Thymus (tissue), 11 donors: ENCODE measurements around the gene LCE1B. TPM values are rescaled to one million over a fixed set of nuclear protein-coding genes. Genes with fewer than 3 reads are reported as not detected.

Experiments used
- DNase-seq, 9 donors: peaks; one replicate each; pipeline ENCODE4 v3.0.0-alpha.2; 2013; ENCODE audit warnings: low spot score in 9 of 9, low read depth in 6 of 9, missing footprints in 1 of 9
- H3K27ac ChIP-seq, 2 donors: one replicate each; pipeline ENCODE4 v1.5.1; 2013; ENCODE audit warnings: control low read depth in 1 of 2, low read depth in 1 of 2, low read length in 1 of 2, mild to moderate bottlenecking in 1 of 2, moderate library complexity in 1 of 2
- H3K27me3 ChIP-seq, 2 donors: one replicate each; pipeline ENCODE4 v1.5.1; 2013; ENCODE audit warnings: low read length in 1 of 2; ENCODE audit not compliant: control insufficient read depth in 2 of 2, insufficient read depth in 1 of 2
- H3K36me3 ChIP-seq, 2 donors: one replicate each; pipeline ENCODE4 v1.5.1; 2013; ENCODE audit warnings: low read length in 1 of 2, mild to moderate bottlenecking in 1 of 2, moderate library complexity in 1 of 2; ENCODE audit not compliant: control insufficient read depth in 2 of 2, insufficient read depth in 2 of 2
- H3K4me1 ChIP-seq, 2 donors: one replicate each; pipeline ENCODE4 v1.5.1; 2013; ENCODE audit warnings: low read length in 2 of 2; ENCODE audit not compliant: control insufficient read depth in 2 of 2, insufficient read depth in 2 of 2
- H3K4me3 ChIP-seq, 2 donors: one replicate each; pipeline ENCODE4 v1.5.1; 2013; ENCODE audit warnings: low read length in 2 of 2, control low read depth in 1 of 2, mild to moderate bottlenecking in 1 of 2
- H3K9me3 ChIP-seq, 2 donors: one replicate each; pipeline ENCODE4 v1.5.1; 2013; ENCODE audit warnings: low read length in 1 of 2, mild to moderate bottlenecking in 1 of 2; ENCODE audit not compliant: control insufficient read depth in 2 of 2, insufficient read depth in 1 of 2
- WGBS: extraction: QIAGEN DNeasy Blood & Tissue Kit; methylation state at CpG from one replicate; pipeline ENCODE4 v1.1.7; 2013; 5-methylcytosine and 5-hydroxymethylcytosine counted together
- polyA plus RNA-seq: library from polyadenylated mRNA; stranded (reverse); fragments of 200-250 nt; gene quantifications from one replicate; pipeline ENCODE4 v1.2.3, GENCODE V29; 2013
- total RNA-seq: library from RNA; stranded (reverse); fragments of 120-200 nt; gene quantifications from one replicate; pipeline ENCODE4 v1.2.4, GENCODE V29; 2013
- donor health status: healthy.

The LCE1B gene
- total and polyA plus RNA-seq, 2 donors, result 0.68 TPM; not detected in 1

GRCh38 chr1:152855661-152856060, 43.9 kb downstream of the LCE1B start:
- H3K36me3 ChIP-seq, result no peaks in the 10 kb centered on the region
- H3K27me3 ChIP-seq, result no peaks in the 10 kb centered on the region
- H3K27ac ChIP-seq, result no peak overlapping the region
- no peak overlapping the region for H3K4me3 ChIP-seq
- no peaks in the 10 kb centered on the region for H3K4me1 ChIP-seq
- 73% methylated on average over 2 of the region's 2 CpGs for WGBS
- no peak for DNase-seq
- H3K9me3 ChIP-seq, result no peaks in the 10 kb centered on the region

DNA sequence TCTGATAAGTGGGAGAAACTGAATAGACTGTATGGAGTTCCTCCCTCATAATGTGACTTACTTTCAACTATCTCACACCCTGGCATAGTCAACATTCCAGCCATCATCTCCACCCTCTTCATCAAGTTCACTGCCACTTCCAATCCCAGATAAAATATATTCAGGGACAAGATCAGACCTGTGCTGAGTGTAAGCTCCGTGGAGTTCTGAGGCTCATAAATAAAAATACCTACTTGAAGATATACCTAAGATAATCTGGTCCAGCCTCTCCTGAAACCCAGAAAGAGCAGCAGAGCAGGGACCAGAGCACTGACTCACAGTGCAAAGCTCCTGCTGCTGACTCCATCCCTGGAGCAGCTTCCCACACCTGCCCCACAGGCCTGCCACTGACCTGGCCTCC, 46.3 kb downstream of the LCE1B start:
- no peak overlapping the region for H3K27ac ChIP-seq
- H3K27me3 ChIP-seq, result no peaks in the 10 kb centered on the region
- DNase-seq, result no peak
- no peaks in the 10 kb centered on the region for H3K36me3 ChIP-seq
- no peaks in the 10 kb centered on the region for H3K4me1 ChIP-seq
- H3K4me3 ChIP-seq, result no peak overlapping the region
- H3K9me3 ChIP-seq, result no peaks in the 10 kb centered on the region
- WGBS, result 88% methylated on average over 1 of the region's 1 CpG

DNA sequence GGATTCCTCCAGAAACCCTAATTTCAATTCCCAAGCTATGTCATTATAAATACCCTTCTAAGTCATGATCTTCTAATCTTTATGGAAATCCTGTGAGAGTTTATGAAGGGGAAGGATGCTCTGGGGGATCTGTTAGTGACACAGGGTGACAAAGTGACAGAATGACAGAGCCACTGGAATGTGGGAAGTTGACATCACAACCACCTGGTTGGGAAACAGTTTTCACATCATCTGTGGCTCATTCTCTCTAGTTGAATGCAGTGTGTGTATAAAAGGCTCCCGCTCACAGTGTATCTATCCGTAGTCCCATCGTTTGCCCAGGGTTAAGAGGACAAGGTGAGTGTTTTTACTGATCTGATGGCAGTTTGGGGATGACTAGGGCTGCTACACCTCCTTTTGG, 47.9 kb downstream of the LCE1B start, which contains the start of gene LCE7A:
LCE7A (plus strand) TSS at position 301 of the 400 bp plus-strand sequence. CDS start 702 bp downstream, outside the sequence.
- WGBS, result 93% methylated on average over 3 of the region's 3 CpGs
- DNase-seq, result no peak
- H3K27me3 ChIP-seq, result no peaks in the 10 kb centered on the region
- no peak within 1 kb of the TSS for H3K27ac ChIP-seq
- no peak within 1 kb of the TSS for H3K4me3 ChIP-seq
- no peaks in the 10 kb centered on the region for H3K9me3 ChIP-seq
- H3K4me1 ChIP-seq, result no peaks in the 10 kb centered on the region
- no peaks in the 10 kb centered on the region for H3K36me3 ChIP-seq

GRCh38 chr1:152860129-152860528, 48.4 kb downstream of the LCE1B start:
- H3K4me3 ChIP-seq, result no peak overlapping the region
- H3K9me3 ChIP-seq, result no peaks in the 10 kb centered on the region
- DNase-seq, result no peak
- H3K36me3 ChIP-seq, result no peaks in the 10 kb centered on the region
- no peak overlapping the region for H3K27ac ChIP-seq
- WGBS, result 79% methylated on average over 3 of the region's 3 CpGs
- H3K4me1 ChIP-seq, result no peaks in the 10 kb centered on the region
- no peaks in the 10 kb centered on the region for H3K27me3 ChIP-seq

DNA sequence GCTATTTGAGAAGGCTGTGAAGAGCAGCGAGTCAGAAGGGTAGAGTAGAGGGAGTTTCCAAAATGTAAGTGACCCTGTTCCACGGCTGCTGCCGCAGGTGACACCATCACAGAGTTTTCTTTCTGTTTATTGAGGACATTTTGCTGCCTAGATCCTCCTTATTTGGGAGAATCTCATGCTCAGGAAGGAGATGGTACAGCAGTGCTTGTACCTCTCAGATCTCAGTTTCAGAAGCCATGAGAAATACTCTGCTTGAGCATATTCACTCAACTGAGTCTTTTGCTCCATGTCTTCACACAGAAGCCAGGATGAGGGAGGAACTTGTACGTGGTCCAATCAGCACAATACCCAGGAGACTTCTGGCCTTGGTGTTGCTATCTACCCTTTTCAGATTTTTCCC, 49.6 kb downstream of the LCE1B start:
- Histone ChIP-seq H3K4me3 (no peak overlapping the region), H3K27ac (no peak overlapping the region), H3K36me3 (no peaks in the 10 kb centered on the region), H3K9me3 (no peaks in the 10 kb centered on the region), H3K27me3 (no peaks in the 10 kb centered on the region), H3K4me1 (no peaks in the 10 kb centered on the region)
- WGBS, result 84% methylated on average over 4 of the region's 4 CpGs
- DNase-seq, result no peak

Other genes starting within 250 kb of the LCE1B start
- not detected for gene LCE3E, start 245.2 kb upstream of the LCE1B start, total RNA-seq
- 6.2 TPM for gene LCE3E, start 245.2 kb upstream of the LCE1B start, polyA plus RNA-seq
- not detected for gene LCE3D, start 231.5 kb upstream of the LCE1B start, total RNA-seq
- gene LCE3D, start 231.5 kb upstream of the LCE1B start, polyA plus RNA-seq, result 15.7 TPM
- gene LCE3C, start 211.7 kb upstream of the LCE1B start, total RNA-seq, result not detected
- gene LCE3C, start 211.7 kb upstream of the LCE1B start, polyA plus RNA-seq, result 0.66 TPM
- not detected for gene LCE3B, start 198.2 kb upstream of the LCE1B start, total RNA-seq
- gene LCE3B, start 198.2 kb upstream of the LCE1B start, polyA plus RNA-seq, result not detected
- not detected for gene LCE3A, start 188.9 kb upstream of the LCE1B start, total RNA-seq
- not detected for gene LCE3A, start 188.9 kb upstream of the LCE1B start, polyA plus RNA-seq
- gene LCE2D, start 148.6 kb upstream of the LCE1B start, total RNA-seq, result not detected
- gene LCE2D, start 148.6 kb upstream of the LCE1B start, polyA plus RNA-seq, result 1.3 TPM
- gene LCE2C, start 136.7 kb upstream of the LCE1B start, total RNA-seq, result not detected
- gene LCE2C, start 136.7 kb upstream of the LCE1B start, polyA plus RNA-seq, result 1.7 TPM
- gene LCE2B, start 125.8 kb upstream of the LCE1B start, total RNA-seq, result 0.09 TPM
- gene LCE2B, start 125.8 kb upstream of the LCE1B start, polyA plus RNA-seq, result 1.5 TPM
- gene LCE2A, start 113.6 kb upstream of the LCE1B start, total RNA-seq, result not detected
- gene LCE2A, start 113.6 kb upstream of the LCE1B start, polyA plus RNA-seq, result 1.3 TPM
- not detected for gene LCE4A, start 103.8 kb upstream of the LCE1B start, total RNA-seq
- not detected for gene LCE4A, start 103.8 kb upstream of the LCE1B start, polyA plus RNA-seq
- gene KPRP, start 53.9 kb upstream of the LCE1B start, total RNA-seq, result not detected
- 0.21 TPM for gene KPRP, start 53.9 kb upstream of the LCE1B start, polyA plus RNA-seq
- gene LCE1F, start 36.8 kb upstream of the LCE1B start, total RNA-seq, result not detected
- gene LCE1F, start 36.8 kb upstream of the LCE1B start, polyA plus RNA-seq, result 0.46 TPM
- gene LCE1E, start 25.7 kb upstream of the LCE1B start, total RNA-seq, result not detected
- gene LCE1E, start 25.7 kb upstream of the LCE1B start, polyA plus RNA-seq, result 0.30 TPM
- gene LCE1D, start 15.2 kb upstream of the LCE1B start, total RNA-seq, result not detected
- 0.27 TPM for gene LCE1D, start 15.2 kb upstream of the LCE1B start, polyA plus RNA-seq
- 0.14 TPM for gene LCE1C, start 5.3 kb upstream of the LCE1B start, total RNA-seq
- 3.0 TPM for gene LCE1C, start 5.3 kb upstream of the LCE1B start, polyA plus RNA-seq
- not detected for gene LCE1A, start 15.5 kb downstream of the LCE1B start, total RNA-seq
- gene LCE1A, start 15.5 kb downstream of the LCE1B start, polyA plus RNA-seq, result 1.0 TPM
- not detected for gene LCE6A, start 30.9 kb downstream of the LCE1B start, total RNA-seq
- gene LCE6A, start 30.9 kb downstream of the LCE1B start, polyA plus RNA-seq, result 1.1 TPM
- gene LCE7A, start 48.0 kb downstream of the LCE1B start, total RNA-seq, result not detected
- gene LCE7A, start 48.0 kb downstream of the LCE1B start, polyA plus RNA-seq, result 0.32 TPM
- not detected for gene SMCP, start 66.4 kb downstream of the LCE1B start, total RNA-seq
- 0.30 TPM for gene SMCP, start 66.4 kb downstream of the LCE1B start, polyA plus RNA-seq
- gene IVL, start 96.6 kb downstream of the LCE1B start, total RNA-seq, result 0.57 TPM
- 16.6 TPM for gene IVL, start 96.6 kb downstream of the LCE1B start, polyA plus RNA-seq
- not detected for gene SPRR5, start 135.2 kb downstream of the LCE1B start, total RNA-seq
- 0.37 TPM for gene SPRR5, start 135.2 kb downstream of the LCE1B start, polyA plus RNA-seq
- gene SPRR4, start 158.7 kb downstream of the LCE1B start, total RNA-seq, result not detected
- gene SPRR4, start 158.7 kb downstream of the LCE1B start, polyA plus RNA-seq, result 2.1 TPM
- not detected for gene SPRR1A, start 172.1 kb downstream of the LCE1B start, total RNA-seq
- gene SPRR1A, start 172.1 kb downstream of the LCE1B start, polyA plus RNA-seq, result 41.1 TPM
- 0.28 TPM for gene SPRR3, start 189.8 kb downstream of the LCE1B start, total RNA-seq
- 9.7 TPM for gene SPRR3, start 189.8 kb downstream of the LCE1B start, polyA plus RNA-seq
- gene SPRR1B, start 219.2 kb downstream of the LCE1B start, total RNA-seq, result 1.2 TPM
- 132 TPM for gene SPRR1B, start 219.2 kb downstream of the LCE1B start, polyA plus RNA-seq
- gene SPRR2D, start 229.1 kb downstream of the LCE1B start, total RNA-seq, result 0.19 TPM
- gene SPRR2D, start 229.1 kb downstream of the LCE1B start, polyA plus RNA-seq, result 36.9 TPM
- gene SPRR2A, start 245.5 kb downstream of the LCE1B start, total RNA-seq, result 0.28 TPM
- gene SPRR2A, start 245.5 kb downstream of the LCE1B start, polyA plus RNA-seq, result 6.5 TPM